H1 (cell line): ENCODE results near the gene SERPINE3. TPM values are rescaled to one million over a fixed set of nuclear protein-coding genes. Genes with fewer than 3 reads are reported as not detected.

Experiments used
- CTCF ChIA-PET: fragments of 300-600 bp; sonication (Branson Sonifier 250); formaldehyde crosslinking; loops from one replicate; lab custom pipeline; 2021; ENCODE audit not compliant: partially characterized antibody; lab: Charles Lee
- POLR2A ChIA-PET: fragments of 300-600 bp; sonication (Branson Sonifier 250); formaldehyde crosslinking; loops from one replicate; lab custom pipeline; 2021; ENCODE audit warnings: inconsistent platforms; ENCODE audit not compliant: partially characterized antibody; lab: Charles Lee
- DNase-seq, 2 experiments: peaks; one replicate each; pipeline versions ENCODE4 v3.0.0 to v3.0.0-alpha.2; 2010 to 2022; ENCODE audit warnings: low spot score in 2 of 2, low read depth in 1 of 2, mixed read lengths in 1 of 2
- FAIRE-seq: peaks from 2 replicates; lab custom pipeline; 2011; peaks lifted over from hg19 to GRCh38; lab: Jason Lieb, UNC
- H2AFZ ChIP-seq: 2 replicates; pipeline ENCODE4 v1.8.1; 2012; ENCODE audit warnings: low read length, inconsistent platforms
- H2AK5ac ChIP-seq: 2 replicates; pipeline ENCODE4 v1.6.1; 2013; ENCODE audit warnings: low read depth, low read length
- H2BK120ac ChIP-seq: replicated peaks from 2 replicates; pipeline ENCODE3; 2013; ENCODE audit warnings: low read depth, low read length, inconsistent platforms
- H2BK12ac ChIP-seq: 2 replicates; pipeline ENCODE4 v1.6.1; 2013; ENCODE audit warnings: low read depth, low read length
- H2BK15ac ChIP-seq: 2 replicates; pipeline ENCODE4 v1.6.1; 2013; ENCODE audit warnings: low read length
- H2BK20ac ChIP-seq: 2 replicates; pipeline ENCODE4 v1.6.1; 2013; ENCODE audit warnings: low read length
- H2BK5ac ChIP-seq: 2 replicates; pipeline ENCODE4 v1.6.1; 2013; ENCODE audit warnings: low read depth, low read length
- H3K14ac ChIP-seq: 2 replicates; pipeline ENCODE4 v1.6.1; 2013; ENCODE audit warnings: inconsistent platforms; ENCODE audit not compliant: insufficient read length
- H3K18ac ChIP-seq: 2 replicates; pipeline ENCODE4 v1.6.1; 2013; ENCODE audit warnings: low read length; ENCODE audit errors: extremely low read depth
- H3K23ac ChIP-seq: 2 replicates; pipeline ENCODE4 v1.6.1; 2013; ENCODE audit warnings: inconsistent platforms; ENCODE audit not compliant: insufficient read length
- H3K23me2 ChIP-seq: 2 replicates; pipeline ENCODE4 v1.6.1; 2013; ENCODE audit warnings: low read depth, low read length
- H3K27ac ChIP-seq: 2 replicates; pipeline ENCODE4 v1.6.1; 2011; ENCODE audit warnings: low read depth, low read length, inconsistent platforms
- H3K27me3 ChIP-seq, 4 experiments: replicated peaks in 1 of 4; 1 replicate in 1 of 4; 2 replicates in 3 of 4; pipeline versions ENCODE4 v1.6.1 to v1.8.1; 2011 to 2013; ENCODE audit warnings: low read length in 3 of 4, mild to moderate bottlenecking in 3 of 4, inconsistent platforms in 2 of 4, mixed read lengths in 2 of 4, moderate library complexity in 1 of 4; ENCODE audit not compliant: control insufficient read depth in 3 of 4, insufficient read depth in 3 of 4; ENCODE audit errors: extremely low read depth in 1 of 4
- H3K36me3 ChIP-seq, 4 experiments: 2 replicates each; pipeline versions ENCODE4 v1.6.1 to v1.8.1; 2011 to 2013; ENCODE audit warnings: mild to moderate bottlenecking in 4 of 4, low read length in 3 of 4, moderate library complexity in 2 of 4, control low read depth in 1 of 4, inconsistent platforms in 1 of 4; ENCODE audit not compliant: insufficient read depth in 4 of 4, control insufficient read depth in 2 of 4
- H3K4ac ChIP-seq: replicated peaks from 2 replicates; pipeline ENCODE3; 2013; ENCODE audit warnings: low read length, low read depth, mixed read lengths, inconsistent platforms; ENCODE audit not compliant: insufficient read length
- H3K4me1 ChIP-seq, 4 experiments: replicated peaks in 1 of 4; 1 replicate in 1 of 4; 2 replicates in 3 of 4; pipeline versions ENCODE4 v1.6.1 to v1.8.1; 2011 to 2013; ENCODE audit warnings: low read length in 3 of 4, inconsistent platforms in 2 of 4, mixed read lengths in 1 of 4; ENCODE audit not compliant: insufficient read depth in 4 of 4, control insufficient read depth in 3 of 4
- H3K4me2 ChIP-seq, 2 experiments: 2 replicates each; pipeline versions ENCODE4 v1.6.1 to v1.8.1; 2011 to 2013; ENCODE audit warnings: low read depth in 2 of 2, low read length in 2 of 2, control low read depth in 1 of 2, inconsistent platforms in 1 of 2, mild to moderate bottlenecking in 1 of 2; ENCODE audit not compliant: insufficient read depth in 1 of 2
- H3K4me3 ChIP-seq, 4 experiments: fragments of 200-600, 300-600 bp in 1 of 4; sonication (generic), shearing (Covaris generic), sonication (Bioruptor Twin) in 1 of 4; 2 replicates each; pipeline versions ENCODE4 v1.5.1 to v1.8.1; 2011 to 2016; ENCODE audit warnings: low read length in 4 of 4, low read depth in 3 of 4, control low read depth in 2 of 4, inconsistent platforms in 2 of 4, mild to moderate bottlenecking in 2 of 4, mixed read lengths in 1 of 4, moderate library complexity in 1 of 4; ENCODE audit not compliant: insufficient read depth in 2 of 4; ENCODE audit errors: extremely low read depth in 1 of 4
- H3K56ac ChIP-seq: replicated peaks from 2 replicates; pipeline ENCODE3; 2013; ENCODE audit warnings: low read depth, mild to moderate bottlenecking, mixed read lengths, low read length, inconsistent platforms; ENCODE audit not compliant: insufficient read length
- H3K79me1 ChIP-seq: 2 replicates; pipeline ENCODE4 v1.6.1; 2013; ENCODE audit warnings: low read depth, low read length, control low read depth
- H3K79me2 ChIP-seq, 2 experiments: 2 replicates each; pipeline versions ENCODE4 v1.6.1 to v1.8.1; 2012 to 2013; ENCODE audit warnings: low read length in 2 of 2, mild to moderate bottlenecking in 2 of 2, inconsistent platforms in 1 of 2; ENCODE audit not compliant: insufficient read depth in 2 of 2, control insufficient read depth in 1 of 2
- H3K9ac ChIP-seq, 4 experiments: replicated peaks in 1 of 4; 1 replicate in 1 of 4; 2 replicates in 3 of 4; pipeline versions ENCODE4 v1.6.1 to v1.8.1; 2011 to 2013; ENCODE audit warnings: low read depth in 3 of 4, low read length in 3 of 4, control low read depth in 2 of 4, mild to moderate bottlenecking in 2 of 4, moderate library complexity in 2 of 4, inconsistent platforms in 1 of 4; ENCODE audit errors: extremely low read depth in 1 of 4
- H3K9me3 ChIP-seq, 2 experiments: 2 replicates each; pipeline versions ENCODE4 v1.6.1 to v1.8.1; 2012 to 2013; ENCODE audit warnings: mild to moderate bottlenecking in 2 of 2, moderate library complexity in 2 of 2, control low read depth in 1 of 2, inconsistent platforms in 1 of 2, low read depth in 1 of 2, low read length in 1 of 2, mixed read lengths in 1 of 2; ENCODE audit not compliant: insufficient read depth in 2 of 2
- H4K20me1 ChIP-seq, 2 experiments: replicated peaks in 1 of 2; 2 replicates each; pipeline versions ENCODE3 to v1.8.1; 2011 to 2013; ENCODE audit warnings: inconsistent platforms in 2 of 2, low read length in 2 of 2, mild to moderate bottlenecking in 1 of 2; ENCODE audit not compliant: insufficient read depth in 2 of 2, control insufficient read depth in 1 of 2
- H4K5ac ChIP-seq: 2 replicates; pipeline ENCODE4 v1.6.1; 2013; ENCODE audit warnings: low read length, low read depth, mixed read lengths, inconsistent platforms; ENCODE audit not compliant: insufficient read length
- H4K8ac ChIP-seq: 2 replicates; pipeline ENCODE4 v1.8.0; 2013; ENCODE audit warnings: mild to moderate bottlenecking, moderate library complexity, low read length, inconsistent platforms; ENCODE audit not compliant: insufficient read depth; ENCODE audit errors: extremely low read depth
- H4K91ac ChIP-seq: replicated peaks from 2 replicates; pipeline ENCODE3; 2013; ENCODE audit warnings: low read length, mixed read lengths, inconsistent platforms; ENCODE audit not compliant: insufficient read length
- CREB1 ChIP-seq: IDR thresholded peaks from 2 replicates; pipeline ENCODE4 v1.6.1; 2012; ENCODE audit warnings: inconsistent platforms
- CTBP2 ChIP-seq: IDR thresholded peaks from 2 replicates; pipeline ENCODE4 v1.7.0; 2011; ENCODE audit warnings: borderline replicate concordance, mild to moderate bottlenecking, moderate library complexity, mixed read lengths, low read length; ENCODE audit not compliant: insufficient read depth, insufficient read length
- GABPA ChIP-seq: IDR thresholded peaks from 2 replicates; pipeline ENCODE4 v1.6.1; 2011; ENCODE audit warnings: mild to moderate bottlenecking, low read length, moderate library complexity, borderline replicate concordance; ENCODE audit not compliant: insufficient read depth
- HDAC6 ChIP-seq: IDR thresholded peaks from one replicate; pipeline ENCODE4 v1.7.1; 2012; ENCODE audit warnings: low read depth, mild to moderate bottlenecking, inconsistent platforms, low read length, moderate library complexity
- MAX ChIP-seq: IDR thresholded peaks from 2 replicates; pipeline ENCODE4 v1.6.1; 2012; ENCODE audit warnings: inconsistent platforms
- RFX5 ChIP-seq: IDR thresholded peaks from 2 replicates; pipeline ENCODE4 v1.6.1; 2011; ENCODE audit warnings: low read depth, low read length, improper control_type of control experiment, borderline replicate concordance
- SP2 ChIP-seq: IDR thresholded peaks from 2 replicates; pipeline ENCODE4 v1.6.1; 2012; ENCODE audit warnings: mild to moderate bottlenecking, low read length, inconsistent platforms
- WGBS, 2 experiments: shearing (Covaris generic) in 1 of 2; methylation state at CpG; one replicate each; pipeline versions ENCODE4 v1.1.6 to v1.1.7; 2013 to 2015; ENCODE audit warnings: low lambda C conversion rate in 2 of 2, mixed read lengths in 2 of 2, inconsistent platforms in 1 of 2, low coverage in 1 of 2, missing lambda C conversion rate in 1 of 2; ENCODE audit not compliant: insufficient replicate concordance in 2 of 2, insufficient coverage in 1 of 2, insufficient read length in 1 of 2; ENCODE audit errors: extremely low coverage in 1 of 2, missing lambda C conversion rate in 1 of 2; 5-methylcytosine and 5-hydroxymethylcytosine counted together
- polyA plus RNA-seq, 7 experiments: library from polyadenylated mRNA; depleted of rRNA in 3 of 7; stranded (reverse) in 5 of 7; unstranded in 2 of 7; fragments of >200 nt in 5 of 7; fragments of 200-250 nt in 2 of 7; gene quantifications; 1 replicate in 5 of 7; 2 replicates in 1 of 7; 4 replicates in 1 of 7; pipeline versions ENCODE4 v1.2.1 to v1.2.3, GENCODE V29; 2011 to 2013; ENCODE audit warnings: missing spikeins in 2 of 7, mixed read lengths in 2 of 7
- total RNA-seq: library from RNA; stranded (reverse); fragmentation: NEBNext Ultra II Directional; extraction: Animal tissue kit (Norgen Biotek cat#: 25700); gene quantifications from 2 replicates; pipeline ENCODE4 v1.2.1, GENCODE V29; 2021

SERPINE3 gene
- total and polyA plus RNA-seq, 2 of the 8 experiments (the other 6 are each of a cell fraction or from before 2014, with no cell fraction given): 0.34 to 1.0 TPM

DNA sequence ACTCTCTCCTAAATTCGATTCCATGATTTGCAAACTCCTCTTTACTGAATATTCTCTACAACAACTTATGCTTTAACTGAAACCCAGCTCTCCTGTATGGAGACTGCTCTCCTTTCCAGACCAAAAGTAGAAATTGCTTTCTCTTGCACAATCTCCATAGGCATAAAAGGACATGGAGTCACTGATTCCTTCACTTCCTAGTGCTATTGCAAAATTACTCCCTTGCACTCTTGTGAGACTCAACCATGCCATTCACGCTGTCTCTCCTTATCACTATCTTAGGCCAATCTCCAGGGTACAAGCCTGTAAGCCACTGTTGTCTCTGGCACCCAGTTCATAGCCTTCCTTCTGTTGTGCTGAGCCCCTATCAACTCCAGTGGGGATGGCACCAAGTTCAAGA, 30.6 kb downstream of the SERPINE3 start:
- Histone ChIP-seq H3K18ac (no peak overlapping the region), H3K14ac (no peak overlapping the region), H3K9ac (no peak overlapping the region), H3K79me1 (no peaks in the 10 kb centered on the region; the same call in 1 of the 2 replicates), H2BK120ac (no peak overlapping the region), H4K20me1 (no peaks in the 10 kb centered on the region), H3K79me2 (no peaks in the 10 kb centered on the region; a peak in 1 of 4 replicates), H3K56ac (no peak overlapping the region), H3K23me2 (no peaks in the 10 kb centered on the region), H3K9me3 (no peaks in the 10 kb centered on the region), H2BK5ac (no peak overlapping the region; the same call in 1 of the 2 replicates), H2BK12ac (no peak overlapping the region), H3K4ac (no peak overlapping the region), H4K91ac (no peak overlapping the region), H3K27me3 (no peaks in the 10 kb centered on the region), H3K23ac (no peak overlapping the region), H4K5ac (no peak overlapping the region), H2BK15ac (no peak overlapping the region), H3K4me2 (no peak overlapping the region), H3K4me3 (no peak overlapping the region), H3K4me1 (peaks cover 0 to 7% (median 3%) of the 10 kb centered on the region in 4 experiments; a peak in 3 of 7 replicates), H3K27ac (no peak overlapping the region), H3K36me3 (peaks cover 3 to 79% (median 30%) of the 10 kb centered on the region in 4 experiments; a peak in 6 of 8 replicates), H2AFZ (no peak overlapping the region), H2BK20ac (no peak overlapping the region), H4K8ac (no peak overlapping the region), H2AK5ac (no peak overlapping the region)
- POLR2A ChIA-PET: interaction anchor here (0.6 to 1.6 kb wide), 2 partner anchors 29 to 126 kb away, joined by 3 read pairs; no protein-coding TSS in a partner anchor
- 95 to 100% methylated on average over 1 to 2 of the region's 2 CpGs for WGBS, 2 experiments
- TF ChIP-seq GABPA (no peak), CTBP2 (no peak), SP2 (no peak), HDAC6 (no peak), CREB1 (no peak), MAX (no peak), RFX5 (no peak)
- FAIRE-seq: no peak
- no peak for DNase-seq
- CTCF ChIA-PET: interaction anchor here (0.6 to 1.5 kb wide), 3 partner anchors 11 to 427 kb away, joined by 3 to 5 read pairs (median 3); no protein-coding TSS in a partner anchor
